ENCODE data around the gene PCDH8. TPM values are rescaled to one million over a fixed set of nuclear protein-coding genes. Genes with fewer than 3 reads are reported as not detected.

The PCDH8 gene
- total and polyA plus RNA-seq, 2 of the 4 experiments (the other 2 are of a cell fraction), result not detected

- Histone ChIP-seq H4K8ac (ENCODE audit: low read depth in 2 of 2, low read length in 2 of 2) (no peak overlapping the region), H2AK5ac (ENCODE audit: low read depth, low read length) (no peak overlapping the region), H3K79me1 (ENCODE audit: low read depth in 1 of 2, low read length in 2 of 2) (no peaks in the 10 kb centered on the region), H3K14ac (replicated peaks; ENCODE audit: low read depth, low read length) (no peak overlapping the region), H3K9me1 (ENCODE audit: insufficient read depth, low read length) (no peaks in the 10 kb centered on the region), H3K4ac (ENCODE audit: low read depth, low read length) (no peak overlapping the region), H3K9me3 (ENCODE audit: control insufficient read depth, insufficient read depth, low read length) (no peaks in the 10 kb centered on the region), H3K56ac (ENCODE audit: extremely low read depth, insufficient read depth, low read length) (no peak overlapping the region), H3K27me3 (ENCODE audit: control insufficient read depth, insufficient read depth, low read length) (no peaks in the 10 kb centered on the region), H3K18ac (ENCODE audit: low read depth, low read length) (no peak overlapping the region), H3K27ac (ENCODE audit: insufficient read depth, low read length) (no peak overlapping the region), H3K4me1 (ENCODE audit: control insufficient read depth, insufficient read depth, low read length) (no peaks in the 10 kb centered on the region), H3K4me3 (ENCODE audit: insufficient read depth, low read depth, low read length) (no peak overlapping the region), H2BK20ac (ENCODE audit: low read depth, low read length) (no peak overlapping the region), H4K5ac (ENCODE audit: low read depth, low read length) (no peak overlapping the region), H2AK9ac (replicated peaks; ENCODE audit: low read depth, low read length, poor library complexity) (no peak overlapping the region), H2BK5ac (ENCODE audit: low read depth, low read length, poor library complexity, severe bottlenecking) (no peak overlapping the region), H3K36me3 (ENCODE audit: control insufficient read depth, insufficient read depth, low read length) (no peaks in the 10 kb centered on the region), H4K91ac (ENCODE audit: insufficient read depth, low read depth, low read length) (no peak overlapping the region), H3K4me2 (ENCODE audit: low read depth, low read length) (no peak overlapping the region), H3K9ac (ENCODE audit: low read depth, low read length) (no peak overlapping the region), H2AFZ (replicated peaks; ENCODE audit: low read length, poor library complexity) (no peak overlapping the region), H3K23ac (ENCODE audit: low read depth, low read length) (no peak overlapping the region), H2BK15ac (ENCODE audit: low read depth, low read length) (no peak overlapping the region), H4K20me1 (ENCODE audit: insufficient read depth, low read length) (no peaks in the 10 kb centered on the region), H2BK120ac (ENCODE audit: low read depth, low read length) (no peak overlapping the region)
- CTCF ChIA-PET, result no interaction called here
- no TSS peak for BruUV-seq (replicated peaks)
- intact Hi-C loops (cut with micrococcal nuclease) (no loop called here), dilution Hi-C loops (cut with HindIII; ENCODE audit: low sequenced_read_pairs, unreplicated experiment) (no loop called here), in situ Hi-C loops (cut with MboI; ENCODE audit: low sequenced_read_pairs) (no loop called here)
- TF ChIP-seq MAZ (IDR thresholded peaks at IDR 0.05; ENCODE audit: borderline replicate concordance, low read depth, low read length), result no peak
- no peak for TF ChIP-seq MXI1 (IDR thresholded peaks at IDR 0.05; ENCODE audit: borderline replicate concordance, low read depth, low read length)
- TF ChIP-seq BHLHE40 (IDR thresholded peaks at IDR 0.05; ENCODE audit: low read depth, low read length), result no peak
- DNase-seq, result no peak
- ATAC-seq (ENCODE audit: low read depth), result no peak
- WGBS, 2 experiments (ENCODE audit: extremely low coverage in 2 of 2, insufficient read length in 1 of 2), result no CpG with 5 or more reads among the region's 5 CpGs
- POLR2A ChIA-PET (ENCODE audit: unreplicated experiment), result no interaction called here
These were observed 46.0 kb upstream of the PCDH8 start for GRCh38 chr13:52894413-52894812.
